HG02840 (cell line): ENCODE data around the gene BCL2L11.

Source experiments
- ATAC-seq: cut with Tn5 transposase; IDR thresholded peaks from one replicate; pipeline ENCODE4 v1.9.1; 2021; ENCODE audit warnings: mild to moderate bottlenecking, moderate library complexity, moderate number of reproducible peaks; ENCODE audit not compliant: unreplicated experiment, low FRiP score

Gene BCL2L11

GRCh38 chr2:111167076-111167862, 46.6 kb downstream of the BCL2L11 start:
- no peak for ATAC-seq

DNA sequence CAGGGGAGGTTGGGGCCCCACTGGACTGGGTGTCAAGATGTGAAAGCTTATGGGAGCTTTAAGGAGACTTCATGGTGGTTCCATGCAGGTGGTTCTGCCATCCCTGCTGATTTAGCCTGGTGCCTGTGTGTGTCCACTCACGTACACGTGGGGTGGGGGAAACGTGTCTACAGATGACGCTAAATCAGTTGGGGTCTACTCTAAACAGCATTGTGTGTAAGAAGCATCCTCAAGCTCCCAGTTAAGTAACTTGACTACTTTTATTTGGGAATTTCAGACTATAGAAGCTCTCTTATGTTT, 47.1 kb downstream of the BCL2L11 start:
- ATAC-seq, result no peak

DNA sequence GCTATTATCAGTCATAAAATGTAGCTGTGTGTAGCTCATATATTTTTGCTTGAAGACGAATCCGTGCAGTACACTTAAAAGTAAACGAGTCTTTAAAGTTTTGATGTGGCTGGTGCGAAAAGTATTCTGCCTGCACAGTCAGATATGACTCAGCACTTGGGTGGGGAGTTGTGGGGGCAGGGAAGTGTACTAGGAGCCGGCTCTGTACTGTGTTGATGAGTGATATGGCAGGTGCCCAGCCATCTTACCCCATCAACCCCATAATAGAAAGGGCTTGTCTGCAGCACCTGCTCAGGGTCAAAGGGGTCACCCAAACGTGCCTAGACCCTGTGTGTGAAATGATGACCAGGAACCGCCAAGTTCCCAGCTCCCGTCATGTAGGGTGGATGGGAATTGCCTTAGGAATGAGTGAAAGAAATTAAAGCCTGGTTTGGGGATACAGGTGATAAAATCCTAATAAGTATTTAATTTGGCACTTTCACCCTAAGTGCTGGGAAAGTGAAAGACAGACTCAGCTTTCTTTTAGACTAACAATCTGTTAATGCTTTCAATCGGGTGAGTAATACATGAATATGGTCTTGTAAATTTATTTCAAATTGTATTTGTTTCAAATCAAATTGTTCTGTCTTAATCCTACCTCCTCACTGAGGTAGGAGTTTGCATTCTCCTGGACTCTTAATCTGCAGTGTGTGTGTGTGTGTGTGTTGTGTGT, 48.0 kb downstream of the BCL2L11 start:
- ATAC-seq, result no peak

GRCh38 chr2:111169268-111169667, 48.6 kb downstream of the BCL2L11 start:
- ATAC-seq, result no peak

GRCh38 chr2:111169924-111170323, 49.2 kb downstream of the BCL2L11 start:
- ATAC-seq, result no peak

GRCh38 chr2:111171337-111171930, 50.7 kb downstream of the BCL2L11 start:
- no peak for ATAC-seq

- no peak for ATAC-seq
Observed at GRCh38 chr2:111172666-111173065, 52.0 kb downstream of the BCL2L11 start.

DNA sequence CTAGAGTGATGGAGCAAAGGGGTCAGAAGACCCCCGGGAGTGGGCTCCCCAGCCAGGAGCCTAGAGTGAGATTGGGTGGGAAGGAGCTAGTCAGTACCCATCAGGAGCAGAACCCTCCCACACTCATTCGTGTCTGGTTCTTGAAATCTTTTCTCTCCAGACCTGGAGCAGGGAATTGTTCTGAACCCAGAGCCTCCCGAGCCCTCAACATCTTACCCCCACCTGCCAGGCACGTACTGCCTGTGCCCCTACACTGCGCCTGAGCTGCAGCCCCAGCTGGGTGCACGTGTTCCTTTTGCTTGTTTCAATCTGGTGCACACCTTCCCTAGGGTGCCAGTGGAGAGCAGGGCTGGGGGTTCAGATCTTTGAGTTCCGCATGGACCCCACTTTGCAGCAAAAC, 52.6 kb downstream of the BCL2L11 start:
- no peak for ATAC-seq

DNA sequence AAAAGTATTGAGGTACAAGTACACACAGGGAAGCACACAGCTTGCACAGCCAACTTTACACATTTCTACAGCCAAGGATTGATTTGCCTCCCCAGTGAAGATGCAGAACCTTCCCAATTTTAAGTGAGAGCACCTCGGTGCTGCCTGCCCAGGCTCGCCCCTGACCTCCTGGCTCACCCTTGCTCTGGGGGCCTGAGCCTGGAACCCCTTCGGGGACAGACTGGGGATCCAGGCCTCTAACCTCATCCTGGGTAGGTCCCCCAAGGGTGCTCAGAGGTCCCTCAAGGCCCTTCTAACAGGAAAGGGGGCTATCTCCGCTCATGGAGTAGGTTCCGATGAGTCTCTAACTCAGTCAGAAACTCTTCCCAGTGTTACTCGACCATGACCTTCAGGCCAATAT, 53.1 kb downstream of the BCL2L11 start:
- ATAC-seq, result no peak

- ATAC-seq, result no peak
Observed at GRCh38 chr2:111175615-111176014, 54.9 kb downstream of the BCL2L11 start.

DNA sequence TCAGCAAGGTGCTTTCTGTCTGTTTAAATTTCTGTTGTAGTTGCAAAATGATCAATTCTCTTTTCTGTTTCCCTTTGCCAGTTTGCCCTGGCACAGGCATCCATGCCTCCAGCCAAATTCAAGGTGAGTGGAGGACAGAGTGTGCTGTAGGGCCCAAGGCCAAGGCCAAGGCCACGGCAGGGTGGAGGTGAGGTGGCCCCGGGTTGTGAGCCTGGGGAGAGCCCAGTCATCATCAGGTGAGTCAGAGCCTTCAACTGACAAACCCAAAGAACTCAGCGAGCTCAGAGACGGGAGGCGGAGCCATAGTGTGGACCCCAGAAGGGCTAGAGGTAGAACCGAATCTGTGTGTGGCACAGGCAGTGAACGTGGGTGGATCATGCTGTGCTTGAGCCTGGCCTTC, 55.7 kb downstream of the BCL2L11 start:
- ATAC-seq, result no peak

- ATAC-seq, result no peak
Observed at GRCh38 chr2:111176867-111177266, 56.2 kb downstream of the BCL2L11 start.

- no peak for ATAC-seq
Observed at GRCh38 chr2:111178296-111178695, 57.6 kb downstream of the BCL2L11 start.

GRCh38 chr2:111178730-111179405, 58.2 kb downstream of the BCL2L11 start:
- ATAC-seq, result no peak

GRCh38 chr2:111182121-111182520, 61.4 kb downstream of the BCL2L11 start:
- no peak for ATAC-seq

DNA sequence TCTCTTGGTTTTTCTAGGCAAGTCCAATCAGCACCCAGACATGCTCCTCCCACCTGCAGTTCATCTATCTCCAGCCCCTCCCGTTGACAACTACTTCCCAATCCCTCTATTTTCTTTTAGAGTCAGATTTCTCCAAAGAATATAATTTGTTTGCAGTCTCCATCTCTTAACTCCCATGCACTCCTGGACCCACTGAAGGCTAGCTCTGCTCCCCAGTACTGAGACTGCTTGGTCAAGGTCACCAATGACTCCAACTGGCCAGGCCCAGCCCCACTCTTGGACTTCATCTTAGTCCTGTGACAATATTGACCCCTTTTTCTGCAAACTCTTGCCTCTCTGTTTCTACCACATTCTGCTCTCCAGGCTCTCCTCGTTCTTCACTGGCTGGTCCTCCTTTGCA, 62.0 kb downstream of the BCL2L11 start:
- ATAC-seq, result no peak

GRCh38 chr2:111184725-111185310, 64.1 kb downstream of the BCL2L11 start:
- no peak for ATAC-seq

GRCh38 chr2:111185361-111186022, 64.8 kb downstream of the BCL2L11 start:
- ATAC-seq, result no peak

GRCh38 chr2:111186121-111186715, 65.5 kb downstream of the BCL2L11 start:
- no peak for ATAC-seq

DNA sequence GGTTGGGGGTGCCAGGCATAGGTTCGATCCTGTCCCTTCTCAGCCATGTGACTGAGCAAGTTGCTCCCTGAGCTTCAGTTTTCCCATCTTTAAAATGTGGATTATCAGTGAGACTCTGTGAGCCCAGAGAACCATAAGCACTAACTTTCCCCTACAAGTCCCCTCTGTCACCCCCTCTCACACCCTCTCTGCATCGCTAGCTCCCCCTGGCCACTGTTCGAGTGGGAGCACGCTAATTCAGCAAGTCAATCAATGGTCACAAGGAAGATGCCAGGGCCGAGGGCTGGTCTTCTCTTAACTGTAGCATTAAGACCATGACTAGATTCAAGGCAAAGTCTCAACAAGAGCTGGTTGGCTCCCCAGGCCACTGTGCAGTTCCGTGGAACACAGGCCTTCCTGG, 66.2 kb downstream of the BCL2L11 start:
- no peak for ATAC-seq
